ENCODE measurements around the gene FOXM1.
"Not testable (repeated sequence)": the region's sequence is repeated elsewhere in the genome, so short reads cannot be mapped to it uniquely, and the experiment has no call there.

The FOXM1 gene

DNA sequence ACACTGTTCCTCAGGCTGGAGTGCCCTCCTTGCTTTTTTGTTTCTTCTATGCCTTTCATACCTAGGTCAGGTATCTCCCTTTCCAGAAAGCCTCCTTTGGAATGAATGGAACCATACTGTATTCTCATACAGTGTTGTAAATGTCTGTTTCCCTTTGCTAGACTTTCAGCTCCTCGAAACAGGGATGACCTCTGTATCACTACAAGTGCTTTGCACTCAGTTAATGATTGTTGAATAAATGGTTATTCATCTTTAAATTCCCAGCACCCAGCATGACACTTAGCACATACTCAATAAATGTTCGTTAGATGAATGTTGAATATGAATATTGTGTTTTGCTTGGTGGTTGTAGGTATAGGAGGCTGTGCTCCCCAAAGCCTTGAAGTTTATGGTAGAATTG lies 7.8 kb upstream of the FOXM1 start:
- no peak for DNase-seq (ENCODE audit: low read depth)

DNA sequence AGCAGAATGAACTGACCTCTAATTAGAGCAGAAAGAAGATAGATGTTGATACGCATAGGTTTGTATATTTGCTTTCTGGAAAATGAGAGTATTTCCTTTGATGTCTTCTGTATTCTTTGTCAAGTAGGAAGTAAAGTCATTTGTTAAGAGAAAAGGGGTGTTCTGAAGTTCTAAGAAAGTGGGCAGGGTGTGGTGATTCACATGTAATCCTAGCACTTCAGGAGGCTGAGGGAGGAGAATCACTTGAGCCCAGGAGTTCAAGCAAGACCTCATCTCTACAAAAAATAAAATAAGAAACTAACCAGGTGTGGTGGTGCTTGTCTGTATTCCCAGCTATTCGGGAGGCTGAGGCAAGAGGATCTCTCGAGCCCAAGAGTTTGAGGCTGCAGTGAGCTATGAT lies 2.9 kb upstream of the FOXM1 start:
- no peak for DNase-seq (ENCODE audit: low read depth)

DNA sequence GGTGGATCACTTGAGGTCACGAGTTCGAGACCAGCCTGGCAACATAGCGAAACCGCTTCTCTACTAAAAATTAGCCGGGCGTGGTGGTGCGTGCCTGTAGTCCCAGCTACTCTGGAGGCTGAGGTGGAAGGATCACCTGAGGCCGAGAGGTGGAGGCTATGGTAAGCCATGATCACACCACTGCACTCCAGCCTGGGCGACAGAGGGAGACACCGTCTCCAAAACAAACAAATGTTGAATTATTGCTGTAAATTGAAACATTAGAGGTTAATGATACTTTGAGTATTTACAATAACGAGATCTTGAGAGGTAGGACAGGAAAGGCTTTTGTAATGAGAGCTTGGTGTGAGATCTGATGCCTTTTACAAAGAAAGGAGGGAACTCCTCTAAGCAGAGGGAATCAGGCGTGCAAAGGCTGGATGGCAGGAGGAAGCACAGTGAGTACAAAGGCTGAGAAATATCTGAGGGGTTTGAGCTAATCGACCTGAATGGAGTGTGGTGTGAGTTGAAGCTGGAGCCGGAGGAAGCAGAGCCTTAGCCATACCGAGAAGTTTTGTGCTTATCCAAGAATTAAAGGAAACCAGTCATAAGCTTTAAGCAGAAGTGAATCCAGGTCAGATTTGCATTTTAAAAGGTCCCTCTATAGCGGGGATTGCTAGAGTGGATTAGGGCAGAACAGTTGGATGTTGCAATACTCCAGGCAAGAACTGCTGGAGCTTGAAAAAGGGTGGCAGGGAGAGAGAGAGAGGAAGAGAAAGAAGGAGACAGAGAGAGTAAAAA lies 1.2 kb upstream of the FOXM1 start:
- no peak for DNase-seq (ENCODE audit: low read depth)

DNA sequence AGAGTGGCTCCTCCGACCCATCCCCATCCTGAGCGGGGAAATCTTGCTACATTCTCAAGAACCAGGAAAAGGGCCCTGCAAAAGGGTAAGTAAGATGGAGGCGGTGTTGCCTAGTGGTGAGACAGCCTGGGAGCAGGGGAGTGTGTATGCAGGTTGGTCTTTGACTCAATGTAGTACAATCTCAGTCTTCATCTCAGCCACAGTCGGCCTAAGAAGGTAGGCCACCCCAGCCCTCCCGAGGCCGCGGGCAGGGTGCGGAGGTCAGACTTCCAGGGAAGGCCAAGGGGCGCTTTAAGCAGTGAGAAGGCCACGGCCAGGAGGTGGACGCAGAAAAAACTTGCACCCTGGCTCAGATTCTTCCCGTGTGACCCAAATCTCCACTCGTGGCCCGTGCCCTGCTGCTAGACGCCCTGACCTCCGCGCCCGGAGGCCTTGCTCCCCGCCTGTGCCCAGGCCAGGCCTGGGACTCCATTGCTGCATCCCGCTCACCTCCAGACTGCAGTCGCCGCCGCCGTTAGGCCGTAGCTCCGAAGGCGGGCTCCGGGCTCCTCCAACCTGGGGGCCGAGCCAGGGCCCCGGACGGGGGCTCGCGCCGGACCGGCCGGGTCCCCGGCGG lies 435 bp downstream of the FOXM1 start:
- DNase-seq (ENCODE audit: low read depth) = no peak

DNA sequence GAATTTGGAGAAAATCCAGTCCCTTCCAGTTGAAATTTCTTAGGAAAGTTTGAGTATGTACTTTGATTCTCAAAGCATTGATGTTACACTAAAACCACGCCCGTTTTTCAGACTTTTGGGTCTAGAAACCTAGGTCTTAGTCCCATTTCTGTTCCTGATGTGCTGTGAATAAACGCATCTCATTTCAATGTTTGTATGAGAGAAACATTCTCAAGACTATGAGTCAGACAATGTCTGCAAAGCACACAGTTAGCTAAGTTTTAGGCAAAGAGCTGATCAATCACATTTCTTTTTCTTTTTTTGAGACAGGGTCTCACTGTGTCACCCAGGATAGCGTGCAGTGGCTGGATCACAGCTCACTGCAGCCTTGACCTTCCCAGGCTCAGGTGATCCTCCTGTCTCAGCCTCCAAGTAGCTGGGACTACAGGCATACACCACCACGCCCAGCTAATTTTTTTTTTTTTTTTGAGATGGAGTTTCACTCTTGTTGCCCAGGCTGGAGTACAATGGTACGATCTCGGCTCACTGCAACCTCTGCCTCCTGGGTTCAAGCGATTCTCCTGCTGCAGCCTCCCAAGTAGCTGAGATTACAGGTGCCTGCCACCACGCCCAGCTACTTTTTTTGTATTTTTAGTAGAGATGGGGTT lies 7.9 kb downstream of the FOXM1 start:
- DNase-seq (ENCODE audit: low read depth) = not testable (repeated sequence)

DNA sequence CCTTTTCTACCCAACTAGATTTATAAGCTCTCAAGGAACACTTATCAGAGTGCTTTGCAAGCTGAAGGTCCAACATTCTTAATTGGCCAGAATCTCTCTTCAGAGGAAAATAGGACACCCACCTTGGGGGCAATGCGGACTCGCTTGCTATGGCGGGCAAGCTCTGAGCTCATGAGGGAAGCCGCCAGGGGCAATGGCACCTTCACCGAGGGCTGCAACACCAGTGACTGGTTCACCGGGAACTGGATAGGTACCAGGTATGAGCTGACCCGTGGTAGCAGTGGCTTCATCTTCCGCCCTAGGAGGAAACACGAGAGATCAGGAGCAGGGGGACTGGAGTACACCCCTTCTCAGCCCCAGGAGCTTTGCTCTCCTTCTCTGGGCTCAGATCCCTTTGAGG lies 12.8 kb downstream of the FOXM1 start:
- no peak for DNase-seq (ENCODE audit: low read depth)

DNA sequence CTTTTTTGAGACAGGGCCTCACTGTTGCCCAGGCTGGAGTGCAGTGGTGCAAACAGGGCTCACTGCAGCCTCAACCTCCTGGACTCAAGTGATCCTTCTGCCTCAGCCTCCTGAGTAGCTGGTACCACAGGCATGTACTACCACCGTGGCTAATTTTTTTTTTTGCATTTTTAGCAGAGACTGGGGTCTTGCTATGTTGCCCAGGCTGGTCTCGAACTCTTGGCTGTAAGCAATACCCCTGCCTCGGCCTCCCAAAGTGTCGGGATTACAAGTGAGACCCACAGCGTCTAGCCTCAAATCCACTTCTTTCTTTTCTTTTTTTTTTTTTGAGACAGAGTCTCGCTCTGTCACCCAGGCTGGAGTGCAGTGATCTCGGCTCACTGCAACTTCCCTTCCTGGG lies 13.6 kb downstream of the FOXM1 start:
- DNase-seq (ENCODE audit: low read depth) = not testable (repeated sequence)

DNA sequence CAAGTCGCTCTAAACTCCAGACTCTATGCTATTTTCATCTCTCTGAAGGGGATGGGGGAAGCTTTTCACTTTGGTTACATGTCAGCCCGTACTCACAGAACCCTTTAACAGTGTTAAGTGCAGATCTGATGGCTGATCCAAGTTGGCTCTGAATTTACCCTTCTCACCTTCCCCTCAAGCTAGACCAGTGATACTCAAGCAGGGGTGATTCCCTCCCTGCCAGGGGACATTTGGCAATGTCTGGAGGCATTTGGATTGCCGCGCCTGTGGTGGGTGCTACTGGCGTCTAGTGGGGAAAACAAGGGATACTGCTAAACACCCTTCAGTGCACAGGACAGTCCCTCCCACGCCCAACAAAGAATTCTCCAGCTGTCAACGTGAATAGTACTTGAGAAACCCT lies 14.1 kb downstream of the FOXM1 start:
- DNase-seq (ENCODE audit: low read depth) = no peak

DNA sequence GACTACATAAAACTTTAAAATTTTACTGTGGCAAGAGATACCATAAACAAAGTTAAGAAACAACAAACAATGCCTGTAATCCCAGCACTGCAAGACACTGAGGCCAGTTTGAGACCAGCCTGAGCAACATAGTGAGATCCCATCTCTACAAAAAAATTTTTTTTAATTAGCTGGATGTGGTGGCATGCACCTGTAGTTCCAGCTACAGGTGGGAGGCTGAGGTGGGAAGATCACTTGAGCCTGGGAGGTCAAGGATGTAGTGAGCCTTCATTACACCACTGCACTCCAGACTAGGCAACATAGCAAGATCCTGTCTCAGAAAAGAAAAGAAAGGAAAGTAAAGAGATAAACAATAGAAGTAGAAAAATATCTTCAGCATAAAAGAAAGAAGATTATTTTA lies 16.8 kb downstream of the FOXM1 start:
- no peak for DNase-seq (ENCODE audit: low read depth)

DNA sequence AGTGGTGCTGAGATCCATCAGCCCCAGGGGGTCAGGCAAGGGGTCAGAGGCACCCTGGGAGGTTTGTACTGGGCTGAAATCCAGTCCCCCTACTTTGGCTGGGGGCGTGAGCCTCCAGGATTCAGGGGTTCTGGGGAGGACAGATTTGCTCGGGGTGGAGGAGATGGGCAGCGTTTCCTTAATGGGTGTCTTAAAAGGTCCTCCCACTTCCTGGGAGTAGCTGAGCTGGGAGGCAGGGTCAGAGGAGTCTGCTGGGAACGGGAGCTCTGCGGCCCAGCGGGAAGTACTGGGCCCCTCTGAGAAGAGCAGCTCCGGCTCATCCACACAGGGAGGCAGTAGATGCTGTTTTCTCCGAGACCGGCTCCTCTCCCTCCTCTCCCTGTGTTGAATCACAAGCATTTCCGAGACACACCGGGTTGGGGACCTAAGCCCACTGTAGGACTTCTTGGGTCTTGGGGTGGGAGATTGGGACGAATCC lies 18.0 kb downstream of the FOXM1 start:
- DNase-seq (ENCODE audit: low read depth) = no peak

DNA sequence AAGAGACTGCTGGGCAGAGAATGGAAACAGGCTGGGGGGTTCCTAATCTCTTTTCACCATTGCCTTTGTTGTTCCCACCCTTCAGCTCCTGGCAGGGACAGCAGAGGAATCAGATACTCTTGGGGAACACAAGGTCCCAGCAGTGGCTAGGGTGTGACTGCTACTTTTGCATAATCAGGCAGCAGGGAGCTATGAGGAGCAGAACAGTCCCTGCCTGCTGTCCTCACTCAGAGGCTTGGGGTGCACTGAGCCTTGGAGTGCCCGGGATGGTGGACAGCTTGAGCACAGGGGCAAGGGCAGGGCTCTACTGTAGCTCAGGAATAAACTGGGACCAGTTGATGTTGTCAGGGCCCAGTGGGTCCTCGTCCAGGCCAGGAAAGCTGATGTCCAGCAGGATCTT lies 18.6 kb downstream of the FOXM1 start:
- DNase-seq (ENCODE audit: low read depth) = no peak

DNA sequence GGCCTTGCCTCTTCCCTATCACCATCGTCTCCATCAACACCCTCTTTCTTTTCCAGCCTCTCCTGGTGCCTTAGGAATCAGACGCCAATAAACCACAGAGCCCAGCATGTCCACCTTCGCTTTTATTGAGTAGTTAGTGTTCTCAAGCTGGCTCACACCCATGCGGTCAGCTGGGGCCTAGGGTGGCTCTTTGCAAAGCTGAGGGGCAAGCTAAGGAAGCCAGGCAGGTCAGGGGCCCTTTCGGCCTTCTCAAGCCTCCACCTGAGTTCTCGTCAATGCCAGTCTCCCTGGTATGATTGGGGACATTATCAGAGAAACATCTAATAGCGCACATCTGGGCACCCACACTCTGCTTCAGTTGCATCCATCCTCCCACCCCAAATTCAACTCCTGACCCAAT lies 19.4 kb downstream of the FOXM1 start:
- no peak for DNase-seq (ENCODE audit: low read depth)

DNA sequence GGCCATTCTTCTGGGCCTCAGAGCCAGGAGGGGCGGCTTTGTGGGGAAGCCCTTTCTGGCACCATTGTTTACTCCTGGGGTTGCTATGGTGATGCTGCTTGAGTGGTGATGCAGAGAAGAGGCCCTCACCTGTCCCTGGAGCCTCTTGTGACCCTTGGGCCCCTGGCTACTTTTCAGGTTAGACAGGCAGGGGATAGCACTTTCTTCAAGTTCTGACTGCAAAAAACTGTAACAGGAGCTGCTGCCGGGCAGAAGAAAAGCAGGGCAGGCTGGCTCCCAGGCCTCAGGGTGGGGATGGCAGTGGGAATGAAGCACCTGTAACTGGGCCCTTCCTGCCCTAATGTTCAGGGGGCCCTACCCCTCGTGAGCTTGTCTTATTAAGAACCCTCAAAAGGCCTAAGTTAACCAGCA lies 19.9 kb downstream of the FOXM1 start, which contains the start of gene TEX52:
TSS of gene TEX52 (minus strand) at position 19 of the 411 bp plus-strand sequence. CDS start at position 6, 13 bp downstream.
- DNase-seq (ENCODE audit: low read depth) = no peak

DNA sequence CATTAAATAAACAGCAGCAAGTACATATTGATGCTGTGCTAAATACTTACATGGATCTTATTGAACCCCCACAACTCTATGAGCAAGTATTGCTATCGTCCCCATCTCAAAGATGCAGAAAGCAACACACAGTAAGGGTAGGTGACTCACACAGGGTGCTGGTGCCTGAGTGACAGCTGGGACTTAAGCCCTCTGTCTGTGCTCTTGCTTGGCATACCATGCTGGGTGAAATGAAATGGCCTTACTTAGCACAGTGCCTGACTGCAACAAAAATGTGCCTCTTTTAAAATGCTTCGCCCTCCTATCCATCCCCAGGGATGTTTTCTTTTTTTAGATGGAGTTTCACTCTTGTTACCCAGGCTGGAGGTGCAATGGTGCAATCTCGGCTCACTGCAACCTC lies 20.9 kb downstream of the FOXM1 start:
- DNase-seq (ENCODE audit: low read depth) = no peak

DNA sequence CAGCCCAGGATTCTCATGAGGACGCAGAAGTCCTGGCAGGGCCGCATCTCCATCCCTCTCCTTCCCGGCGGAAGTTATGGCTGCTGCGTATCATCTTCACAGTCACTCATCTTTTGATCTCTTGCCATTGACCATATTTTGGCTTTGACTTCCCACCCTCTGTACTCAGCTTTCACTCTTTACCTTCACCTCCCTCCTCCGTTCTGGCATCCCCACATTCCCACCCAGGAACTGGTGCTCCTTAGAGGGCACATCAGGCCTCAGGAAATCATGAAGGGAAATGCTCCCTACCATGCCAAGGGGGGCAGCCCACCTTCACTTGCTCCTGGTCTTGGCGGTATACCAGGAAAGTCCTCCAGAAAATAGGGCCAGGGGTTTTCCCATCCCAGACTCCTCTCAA lies 21.4 kb downstream of the FOXM1 start:
- no peak for DNase-seq (ENCODE audit: low read depth)

DNA sequence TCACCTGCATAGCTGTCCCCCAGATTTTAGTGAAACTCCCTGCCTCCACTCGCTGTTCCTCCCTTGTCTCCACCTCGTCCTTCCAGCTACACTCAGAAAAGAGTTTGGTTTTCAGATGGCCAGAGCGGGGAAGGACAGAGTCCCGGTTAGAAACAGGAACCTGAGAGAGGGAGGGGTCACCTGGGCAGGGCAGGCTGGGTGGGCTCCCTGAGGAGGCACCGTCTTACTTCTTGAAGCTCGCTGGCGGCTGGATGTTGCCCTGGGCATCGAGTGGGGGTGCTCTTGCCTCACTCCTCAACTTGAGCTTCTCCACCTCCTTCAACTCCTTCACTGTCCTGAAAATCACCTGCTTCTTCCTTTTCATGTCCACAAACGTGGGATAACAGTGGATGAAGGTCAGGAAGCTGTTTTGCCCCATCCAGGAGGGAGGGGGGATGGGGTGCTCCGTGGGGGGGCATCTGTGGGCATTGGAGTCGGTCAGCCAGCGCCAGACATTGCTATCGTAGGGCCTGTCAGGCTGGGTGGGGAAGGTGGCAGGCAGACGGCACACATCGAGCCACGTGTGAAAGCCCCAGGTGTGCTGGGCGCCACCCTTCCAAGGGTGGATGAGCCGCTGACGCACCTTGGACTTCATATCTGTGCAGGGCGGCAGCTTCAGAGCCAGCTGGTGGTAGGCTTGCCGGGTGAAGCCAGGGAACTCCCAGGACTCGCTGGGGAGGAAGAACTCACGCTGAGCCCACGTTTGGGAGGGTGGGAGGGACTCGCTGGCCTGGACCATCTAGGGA lies 22.1 kb downstream of the FOXM1 start:
- DNase-seq (ENCODE audit: low read depth) = no peak

DNA sequence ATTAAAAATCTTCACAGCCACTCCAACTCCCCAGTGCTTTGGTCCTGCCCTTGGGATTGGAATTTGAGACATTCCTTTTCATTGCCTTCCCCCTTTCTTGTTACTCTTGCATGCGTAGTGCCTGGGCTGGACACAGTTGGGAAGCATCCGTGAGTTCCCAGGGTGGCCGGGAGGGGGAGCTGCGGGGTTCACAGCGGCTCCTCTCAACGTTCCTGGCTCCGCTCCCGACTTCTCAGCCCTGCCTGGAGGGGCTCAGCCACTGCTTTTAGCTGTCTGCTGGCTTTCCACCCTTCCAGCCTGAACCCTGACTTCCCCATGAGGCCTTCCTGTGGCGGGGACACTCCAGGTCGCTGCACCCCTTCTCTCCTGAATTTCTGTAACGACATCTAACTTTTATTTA lies 23.3 kb downstream of the FOXM1 start:
- peak; percentile 31 for DNase-seq (ENCODE audit: low read depth)

DNA sequence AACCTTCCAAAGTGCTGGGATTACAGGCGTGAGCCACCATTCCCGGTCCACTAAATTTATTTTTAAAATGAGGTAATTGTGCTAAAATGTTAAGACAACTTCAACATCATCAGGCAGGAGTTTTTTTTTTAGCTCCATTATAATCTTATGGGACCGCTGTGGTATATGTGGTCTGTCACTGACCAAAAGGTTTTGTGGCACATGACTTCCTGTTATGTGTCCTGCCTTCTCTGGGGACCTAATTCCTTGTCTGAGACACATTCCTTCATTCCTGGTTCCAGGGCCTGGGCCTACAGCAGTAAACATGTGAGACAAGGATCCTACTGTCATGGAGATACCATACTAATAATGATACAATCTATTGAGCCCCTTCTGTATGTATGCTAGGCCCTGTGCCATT lies 25.0 kb downstream of the FOXM1 start:
- no peak for DNase-seq (ENCODE audit: low read depth)

DNA sequence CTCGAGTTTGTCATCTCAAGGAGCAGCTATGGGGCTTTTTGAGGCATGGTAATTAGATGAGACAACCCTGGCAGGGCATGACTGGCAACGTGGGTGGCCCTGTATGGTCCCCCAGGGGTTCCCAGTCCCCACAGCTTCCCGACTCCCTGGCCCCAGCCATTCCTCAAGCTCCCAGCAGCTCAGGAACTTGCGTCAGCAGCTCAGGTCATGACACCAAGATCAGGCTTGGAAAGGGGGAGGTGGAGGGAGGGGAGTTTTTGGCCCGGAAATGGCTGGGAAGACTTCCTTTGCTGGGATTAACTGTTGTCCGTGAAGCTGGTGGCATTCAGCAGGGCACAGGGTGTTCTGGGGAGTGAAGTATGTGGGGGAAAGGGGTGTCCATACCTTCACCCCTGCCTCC lies 31.7 kb downstream of the FOXM1 start:
- DNase-seq (ENCODE audit: low read depth) = no peak

DNA sequence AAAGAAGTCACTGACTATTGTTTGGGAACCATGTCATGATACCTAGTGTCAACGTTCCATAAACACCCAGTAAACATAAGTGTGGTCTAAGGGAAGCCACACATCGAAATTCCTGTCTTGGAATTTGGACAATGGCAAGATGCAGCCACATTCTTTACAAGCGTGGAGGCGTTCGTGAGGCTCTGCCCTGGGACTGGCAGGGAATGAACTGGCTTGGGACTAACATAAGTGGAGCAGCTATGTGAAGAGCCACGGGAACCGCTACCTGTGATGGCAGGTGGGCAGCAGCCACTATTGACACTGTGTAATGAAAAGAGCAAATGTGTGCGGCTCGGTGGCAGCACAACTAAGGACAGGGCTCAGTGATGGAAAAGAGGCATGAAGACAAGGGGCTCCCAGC lies 32.2 kb downstream of the FOXM1 start:
- DNase-seq (ENCODE audit: low read depth) = no peak

DNA sequence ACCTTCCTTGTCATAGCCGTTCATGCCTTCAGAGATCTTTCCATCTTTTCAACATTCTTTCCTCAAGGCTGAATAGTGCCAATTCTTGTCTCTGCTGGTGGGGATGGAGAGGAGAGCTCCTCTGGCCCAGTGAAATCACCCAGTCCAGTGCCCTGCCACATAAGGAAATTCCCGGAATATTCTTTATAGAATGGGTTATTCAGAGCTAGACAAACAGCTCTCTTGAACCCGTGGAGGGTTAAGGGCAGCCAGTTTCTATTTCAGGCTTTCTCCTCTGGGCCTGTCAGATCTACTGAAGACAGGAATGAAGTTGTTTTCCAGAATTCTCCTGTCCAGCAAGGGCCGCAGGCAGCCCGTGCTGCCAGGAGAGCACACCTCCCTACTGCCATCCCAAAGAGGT lies 34.0 kb downstream of the FOXM1 start:
- DNase-seq (ENCODE audit: low read depth) = no peak

DNA sequence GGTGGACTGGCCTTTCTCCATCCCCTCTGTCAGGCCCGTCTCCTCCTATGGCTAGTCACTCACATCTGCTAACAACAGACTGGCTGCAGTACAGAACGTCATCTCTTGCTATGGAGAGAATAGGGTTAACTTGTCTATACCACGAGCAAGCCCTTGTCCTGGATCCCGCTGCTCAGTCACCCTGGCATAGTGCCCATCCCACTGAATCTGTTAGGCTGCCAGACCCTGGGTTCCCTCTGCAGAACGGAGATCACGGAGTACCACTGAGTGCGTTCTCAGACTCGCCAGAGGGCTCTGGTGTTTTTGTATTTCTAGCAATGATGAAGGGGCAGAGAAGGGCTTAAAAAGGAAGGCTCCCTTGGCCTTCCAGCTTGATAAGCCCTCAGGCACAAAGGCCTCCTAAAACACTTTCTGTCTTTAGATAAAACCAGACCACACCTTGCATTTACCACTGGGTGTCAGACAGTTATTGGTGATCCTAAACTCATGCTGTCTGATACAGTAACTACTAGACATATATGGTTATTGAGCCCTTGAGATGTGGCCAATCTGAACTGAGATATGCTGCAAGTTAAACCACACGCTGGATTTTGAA lies 35.8 kb downstream of the FOXM1 start:
- no peak for DNase-seq (ENCODE audit: low read depth)
